H9 (cell line): ENCODE results near the gene ANKRD28. TPM values are rescaled to one million over a fixed set of nuclear protein-coding genes. Genes with fewer than 3 reads are reported as not detected.

ENCODE experiments used
- DNase-seq: peaks from one replicate; pipeline ENCODE4 v3.0.0-alpha.2; 2017
- H2AFZ ChIP-seq: one replicate; pipeline ENCODE4 v1.6.1; 2013; ENCODE audit warnings: mild to moderate bottlenecking, low read length, control low read depth, moderate library complexity
- H2AK5ac ChIP-seq: 2 replicates; pipeline ENCODE4 v1.6.1; 2013; ENCODE audit warnings: low read length, control low read depth, mixed read lengths; ENCODE audit not compliant: insufficient read length
- H2BK120ac ChIP-seq: one replicate; pipeline ENCODE4 v1.6.1; 2013; ENCODE audit warnings: low read depth, mild to moderate bottlenecking, low read length, control low read depth, inconsistent platforms; ENCODE audit not compliant: poor library complexity, severe bottlenecking
- H2BK12ac ChIP-seq: 2 replicates; pipeline ENCODE4 v1.6.1; 2013; ENCODE audit warnings: low read length, control low read depth, mixed read lengths, low read depth; ENCODE audit not compliant: insufficient read length
- H2BK15ac ChIP-seq: 2 replicates; pipeline ENCODE4 v1.6.1; 2013; ENCODE audit warnings: low read depth, low read length, control low read depth
- H2BK20ac ChIP-seq: one replicate; pipeline ENCODE4 v1.6.1; 2013; ENCODE audit warnings: low read depth, mild to moderate bottlenecking, low read length, control low read depth, inconsistent platforms; ENCODE audit not compliant: poor library complexity, severe bottlenecking
- H2BK5ac ChIP-seq: 2 replicates; pipeline ENCODE4 v1.6.1; 2013; ENCODE audit warnings: low read length, control low read depth, mixed read lengths; ENCODE audit not compliant: insufficient read length
- H3K14ac ChIP-seq: 2 replicates; pipeline ENCODE4 v1.6.1; 2013; ENCODE audit warnings: low read length, control low read depth; ENCODE audit not compliant: insufficient read depth
- H3K18ac ChIP-seq: 2 replicates; pipeline ENCODE4 v1.6.1; 2013; ENCODE audit warnings: low read depth, mild to moderate bottlenecking, mixed read lengths, low read length, control low read depth; ENCODE audit not compliant: insufficient read length
- H3K23ac ChIP-seq: 2 replicates; pipeline ENCODE4 v1.6.1; 2013; ENCODE audit warnings: low read length, control low read depth, mixed read lengths, low read depth; ENCODE audit not compliant: insufficient read length
- H3K23me2 ChIP-seq: 2 replicates; pipeline ENCODE4 v1.6.1; 2013; ENCODE audit warnings: low read depth, mild to moderate bottlenecking, mixed read lengths, low read length, control low read depth; ENCODE audit not compliant: insufficient read length, poor library complexity, severe bottlenecking
- H3K27ac ChIP-seq: 2 replicates; pipeline ENCODE4 v1.5.1; 2013; ENCODE audit warnings: low read length, control low read depth, mixed read lengths, low read depth; ENCODE audit not compliant: insufficient read length
- H3K27me3 ChIP-seq: 2 replicates; pipeline ENCODE4 v1.6.1; 2013; ENCODE audit warnings: low read length, control low read depth, inconsistent platforms; ENCODE audit not compliant: insufficient read depth
- H3K4ac ChIP-seq: 2 replicates; pipeline ENCODE4 v1.6.1; 2013; ENCODE audit warnings: low read depth, mild to moderate bottlenecking, control low read depth, inconsistent platforms, low read length, moderate library complexity
- H3K4me1 ChIP-seq: 2 replicates; pipeline ENCODE4 v1.6.1; 2013; ENCODE audit warnings: low read length, control low read depth, inconsistent platforms; ENCODE audit not compliant: insufficient read depth
- H3K4me2 ChIP-seq: 2 replicates; pipeline ENCODE4 v1.6.1; 2013; ENCODE audit warnings: low read length, control low read depth, mixed read lengths; ENCODE audit not compliant: insufficient read length, insufficient read depth
- H3K56ac ChIP-seq: 2 replicates; pipeline ENCODE4 v1.6.1; 2013; ENCODE audit warnings: low read depth, mild to moderate bottlenecking, mixed read lengths, low read length, control low read depth; ENCODE audit not compliant: insufficient read length
- H3K79me1 ChIP-seq: 2 replicates; pipeline ENCODE4 v1.6.1; 2013; ENCODE audit warnings: low read depth, mild to moderate bottlenecking, moderate library complexity, low read length, control low read depth, inconsistent platforms; ENCODE audit not compliant: insufficient read depth, poor library complexity, severe bottlenecking
- H3K79me2 ChIP-seq: 2 replicates; pipeline ENCODE4 v1.6.1; 2013; ENCODE audit warnings: low read length, control low read depth, inconsistent platforms; ENCODE audit not compliant: insufficient read depth
- H3K9ac ChIP-seq: 2 replicates; pipeline ENCODE4 v1.6.1; 2013; ENCODE audit warnings: low read length, control low read depth, mixed read lengths; ENCODE audit not compliant: insufficient read length; ENCODE audit errors: extremely low read depth
- H3K9me3 ChIP-seq: one replicate; pipeline ENCODE4 v1.6.1; 2013; ENCODE audit warnings: low read depth, low read length, inconsistent platforms; ENCODE audit not compliant: control insufficient read depth
- H3T11ph ChIP-seq: one replicate; pipeline ENCODE4 v1.6.1; 2013; ENCODE audit warnings: mild to moderate bottlenecking, low read length, control low read depth, inconsistent platforms
- H4K20me1 ChIP-seq: one replicate; pipeline ENCODE4 v1.6.1; 2013; ENCODE audit not compliant: control insufficient read depth, insufficient read length, insufficient read depth
- H4K5ac ChIP-seq: 2 replicates; pipeline ENCODE4 v1.6.1; 2013; ENCODE audit warnings: low read depth, mild to moderate bottlenecking, mixed read lengths, low read length, control low read depth; ENCODE audit not compliant: insufficient read length
- H4K8ac ChIP-seq: replicated peaks from 2 replicates; pipeline ENCODE4 v1.6.1; 2013; ENCODE audit warnings: low read length, control low read depth, mixed read lengths, low read depth; ENCODE audit not compliant: insufficient read length
- H4K91ac ChIP-seq: 2 replicates; pipeline ENCODE4 v1.6.1; 2013; ENCODE audit warnings: low read depth, mild to moderate bottlenecking, moderate library complexity, mixed read lengths, low read length, control low read depth; ENCODE audit not compliant: insufficient read length
- H3K27ac Mint-ChIP-seq, 3 experiments: 2 replicates in 2 of 3; 3 replicates in 1 of 3; pipeline ENCODE4 v1.8.0; 2020 to 2021; ENCODE audit warnings: mixed read lengths in 3 of 3, mild to moderate bottlenecking in 1 of 3, moderate library complexity in 1 of 3
- H3K27me3 Mint-ChIP-seq: 2 replicates; pipeline ENCODE4 v1.8.0; 2021; ENCODE audit warnings: low read depth, mild to moderate bottlenecking, moderate library complexity, mixed read lengths
- H3K36me3 Mint-ChIP-seq, 3 experiments: 2 replicates in 2 of 3; 3 replicates in 1 of 3; pipeline ENCODE4 v1.8.0; 2020 to 2021; ENCODE audit warnings: low read depth in 3 of 3, mixed read lengths in 3 of 3; ENCODE audit not compliant: insufficient read depth in 1 of 3
- H3K4me1 Mint-ChIP-seq, 2 experiments: 2 replicates each; pipeline ENCODE4 v1.8.0; 2020; ENCODE audit warnings: mixed read lengths in 2 of 2
- H3K4me3 Mint-ChIP-seq, 2 experiments: 2 replicates in 1 of 2; 3 replicates in 1 of 2; pipeline ENCODE4 v1.8.0; 2020 to 2021; ENCODE audit warnings: mild to moderate bottlenecking in 2 of 2, mixed read lengths in 2 of 2, moderate library complexity in 1 of 2
- H3K9me3 Mint-ChIP-seq, 2 experiments: 2 replicates in 1 of 2; 3 replicates in 1 of 2; pipeline ENCODE4 v1.8.0; 2020; ENCODE audit warnings: mild to moderate bottlenecking in 2 of 2, mixed read lengths in 2 of 2, moderate library complexity in 1 of 2
- CTCF ChIP-seq: fragments of 200-600 bp; sonication (generic); conservative IDR thresholded peaks from 3 replicates; pipeline ENCODE4 v1.8.0; 2021; ENCODE audit warnings: antibody characterized with exemption, mild to moderate bottlenecking
- WGBS: extraction: QIAGEN DNeasy Blood & Tissue Kit; methylation state at CpG from one replicate; pipeline ENCODE4 v1.1.7; 2013; ENCODE audit warnings: missing lambda C conversion rate, low lambda C conversion rate, mixed read lengths; ENCODE audit not compliant: insufficient read length; ENCODE audit errors: extremely low coverage; 5-methylcytosine and 5-hydroxymethylcytosine counted together
- total RNA-seq: library from RNA; stranded (reverse); gene quantifications from 2 replicates; pipeline ENCODE4 v1.2.1, GENCODE V29; 2021

Gene ANKRD28
- total RNA-seq, 1 experiment from 2014 or later = 59.0 TPM

GRCh38 chr3:15791525-15791924 lies 6.3 kb downstream of the ANKRD28 start:
- H2BK15ac ChIP-seq = no peak overlapping the region
- H3K36me3 Mint-ChIP-seq = peaks cover 17 to 24% (median 23%) of the 10 kb centered on the region in 3 experiments

More at GRCh38 chr3:15791525-15791924, 6.3 kb downstream of the ANKRD28 start:
- Histone ChIP-seq H3K4ac (no peak overlapping the region), H2BK12ac (no peak overlapping the region), H2BK120ac (no peak overlapping the region), H3K56ac (no peak overlapping the region), H3K4me2 (no peak overlapping the region), H3K18ac (no peak overlapping the region), H4K8ac (no peak overlapping the region), H4K5ac (no peak overlapping the region), H2BK5ac (no peak overlapping the region), H3K23ac (no peak overlapping the region), H4K20me1 (no peaks in the 10 kb centered on the region), H3K27ac (no peak overlapping the region), H4K91ac (no peak overlapping the region), H2AFZ (no peak overlapping the region), H2AK5ac (no peak overlapping the region), H3K23me2 (no peaks in the 10 kb centered on the region), H3K79me1 (no peaks in the 10 kb centered on the region), H3K79me2 (peaks cover 3% of the 10 kb centered on the region; the same call in 1 of the 2 replicates), H3T11ph (no peak overlapping the region), H2BK20ac (no peak overlapping the region), H3K14ac (no peak overlapping the region), H3K9ac (no peak overlapping the region), H3K9me3 (no peaks in the 10 kb centered on the region), H3K27me3 (no peaks in the 10 kb centered on the region), H3K4me1 (no peaks in the 10 kb centered on the region)
- peaks cover 0 to 3% of the 10 kb centered on the region in 2 experiments; a peak in 2 of 5 replicates for H3K9me3 Mint-ChIP-seq
- H3K4me3 Mint-ChIP-seq = no peak overlapping the region
- no peak overlapping the region for H3K27ac Mint-ChIP-seq
- no peaks in the 10 kb centered on the region for H3K27me3 Mint-ChIP-seq
- peaks cover 2 to 7% of the 10 kb centered on the region in 2 experiments; a peak in 3 of 4 replicates for H3K4me1 Mint-ChIP-seq
- no peak for DNase-seq
- no CpG with 5 or more reads among the region's 1 CpG for WGBS
- no peak for TF ChIP-seq CTCF
